Liver (tissue), 9 donors: ENCODE data around the gene FAM156A. TPM values are rescaled to one million over a fixed set of nuclear protein-coding genes. Genes with fewer than 3 reads are reported as not detected.
"Not testable (repeated sequence)": the region's sequence is repeated elsewhere in the genome, so short reads cannot be mapped to it uniquely, and the experiment has no call there.

Source experiments
- DNase-seq: peaks from one replicate; pipeline ENCODE4 v3.0.0-alpha.2; 2017; ENCODE audit warnings: low spot score
- H3K27ac ChIP-seq, 2 donors: one replicate each; pipeline ENCODE4 v1.7.0; 2013; ENCODE audit warnings: inconsistent platforms in 2 of 2, low read length in 2 of 2, control low read depth in 1 of 2, low read depth in 1 of 2, mild to moderate bottlenecking in 1 of 2
- H3K27me3 ChIP-seq, 4 donors: one replicate each; pipeline versions ENCODE4 v1.6.1 to v1.7.0; 2013; ENCODE audit warnings: low read length in 3 of 4, inconsistent platforms in 1 of 4, mild to moderate bottlenecking in 1 of 4, moderate library complexity in 1 of 4; ENCODE audit not compliant: control insufficient read depth in 4 of 4, insufficient read depth in 4 of 4
- H3K36me3 ChIP-seq, 4 donors: one replicate each; pipeline versions ENCODE4 v1.6.1 to v1.7.0; 2013; ENCODE audit warnings: low read length in 3 of 4, mild to moderate bottlenecking in 3 of 4, low read depth in 1 of 4, moderate library complexity in 1 of 4; ENCODE audit not compliant: control insufficient read depth in 4 of 4, insufficient read depth in 3 of 4
- H3K4me1 ChIP-seq, 4 donors: one replicate each; pipeline versions ENCODE4 v1.6.1 to v1.7.0; 2013; ENCODE audit warnings: low read length in 3 of 4, mild to moderate bottlenecking in 3 of 4, moderate library complexity in 1 of 4; ENCODE audit not compliant: control insufficient read depth in 4 of 4, insufficient read depth in 4 of 4
- H3K4me3 ChIP-seq, 3 donors: one replicate each; pipeline versions ENCODE4 v1.6.1 to v1.7.0; 2013; ENCODE audit warnings: low read length in 3 of 3, control low read depth in 1 of 3, low read depth in 1 of 3, mild to moderate bottlenecking in 1 of 3
- H3K9ac ChIP-seq, 2 donors: one replicate each; pipeline ENCODE4 v1.7.0; 2013; ENCODE audit warnings: low read length in 2 of 2, mild to moderate bottlenecking in 2 of 2, moderate library complexity in 2 of 2, control low read depth in 1 of 2, low read depth in 1 of 2
- H3K9me3 ChIP-seq, 4 donors: one replicate each; pipeline versions ENCODE4 v1.6.1 to v1.7.0; 2013; ENCODE audit warnings: low read length in 3 of 4; ENCODE audit not compliant: control insufficient read depth in 4 of 4
- ATF3 ChIP-seq: IDR thresholded peaks from 2 replicates; pipeline ENCODE4 v1.6.1; 2016; ENCODE audit warnings: antibody characterized with exemption
- HNF4A ChIP-seq, 2 donors: conservative IDR thresholded peaks; 2 replicates each; pipeline ENCODE4 v1.6.1; 2016; ENCODE audit warnings: antibody characterized with exemption in 2 of 2, mild to moderate bottlenecking in 2 of 2
- JUND ChIP-seq, 2 donors: IDR thresholded peaks; 2 replicates each; pipeline ENCODE4 v1.6.1; 2016; ENCODE audit warnings: antibody characterized with exemption in 2 of 2
- WGBS: extraction: QIAGEN DNeasy Blood & Tissue Kit; methylation state at CpG from one replicate; pipeline ENCODE4 v1.1.7; 2013; 5-methylcytosine and 5-hydroxymethylcytosine counted together
- polyA plus RNA-seq, 2 donors: library from polyadenylated mRNA; stranded (reverse) in 1 of 2; unstranded in 1 of 2; fragments of 200-250 nt in 1 of 2; fragments of >200 nt in 1 of 2; fragmentation: Nextera tagmentation in 1 of 2; extraction: Ambion mirVana in 1 of 2; gene quantifications; one replicate each; pipeline versions ENCODE4 v1.2.1 to v1.2.3, GENCODE V29; 2013 to 2015
- total RNA-seq, 2 donors: library from RNA; depleted of rRNA; stranded (reverse); fragments of >200 nt; gene quantifications; one replicate each; pipeline ENCODE4 v1.2.3, GENCODE V29; 2014
- donor health status: healthy.
- donor health status: healthy.
- donor health status: healthy.
- donor health status: healthy.
- donor health status: healthy.

The FAM156A gene
- total and polyA plus RNA-seq, 4 donors = 2.7 to 12.6 (median 5.9) TPM

- TF ChIP-seq ATF3 = no peak
- no peak for TF ChIP-seq JUND (IDR thresholded peaks at IDR 0.05)
- TF ChIP-seq HNF4A (conservative IDR thresholded peaks at IDR 0.05) = no peak
- Histone ChIP-seq H3K36me3 (no peaks in the 10 kb centered on the region), H3K4me1 (peaks cover 0 to 8% (median 4%) of the 10 kb centered on the region in 4 donors), H3K4me3 (no peak overlapping the region), H3K27ac (no peak overlapping the region), H3K27me3 (no peaks in the 10 kb centered on the region), H3K9ac (no peak overlapping the region), H3K9me3 (no peaks in the 10 kb centered on the region)
- DNase-seq = no peak
- WGBS = 72% methylated on average over 4 of the region's 4 CpGs
These were observed 34.5 kb downstream of the FAM156A start for GRCh38 chrX:52923781-52924241.

- not testable (repeated sequence) for H3K4me3 ChIP-seq, DNase-seq, H3K9ac ChIP-seq, H3K4me1 ChIP-seq, H3K27ac ChIP-seq, H3K9me3 ChIP-seq, H3K36me3 ChIP-seq, H3K27me3 ChIP-seq
- no CpG with 5 or more reads among the region's 3 CpGs for WGBS
These were observed 43.6 kb downstream of the FAM156A start for GRCh38 chrX:52914704-52915103.

GRCh38 chrX:52913681-52914080, 44.6 kb downstream of the FAM156A start:
- H3K4me3 ChIP-seq, H3K27ac ChIP-seq, H3K27me3 ChIP-seq, H3K36me3 ChIP-seq, H3K9ac ChIP-seq, DNase-seq, H3K4me1 ChIP-seq, H3K9me3 ChIP-seq: not testable (repeated sequence)
- no CpG with 5 or more reads among the region's 9 CpGs for WGBS

DNA sequence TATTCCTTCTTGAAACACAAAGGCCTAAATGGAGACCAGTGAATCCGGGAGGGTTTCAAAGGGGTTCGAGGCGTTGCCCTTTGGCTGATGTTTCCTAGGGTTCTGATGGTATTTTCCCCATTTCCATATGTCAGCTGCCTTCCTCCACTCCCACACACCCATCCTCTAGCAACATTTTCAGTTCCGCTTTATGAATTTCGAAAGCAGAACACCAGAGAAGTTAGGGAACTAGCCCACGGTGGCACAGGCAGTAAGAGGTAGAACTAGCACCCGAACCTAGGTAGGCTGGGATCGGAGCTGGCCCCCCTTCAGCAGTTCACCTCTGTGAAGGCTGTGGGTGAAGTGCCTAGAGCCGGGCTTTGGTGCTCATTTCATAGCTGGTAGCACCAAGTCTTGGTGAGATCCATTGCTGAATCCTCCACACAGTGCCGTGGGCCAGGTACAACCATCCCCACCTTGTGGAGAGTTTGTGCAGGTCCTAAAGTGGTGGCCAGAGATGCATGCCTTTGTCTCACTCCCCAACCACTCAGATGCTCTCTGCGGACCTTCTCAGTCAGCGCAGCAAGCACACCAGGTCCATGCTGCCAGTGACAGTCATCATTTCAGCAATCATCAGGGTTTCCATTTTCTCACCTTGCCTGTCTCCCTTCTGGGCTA, 48.9 kb downstream of the FAM156A start:
- not testable (repeated sequence) for H3K27ac ChIP-seq, H3K4me1 ChIP-seq, H3K9ac ChIP-seq, DNase-seq, H3K36me3 ChIP-seq, H3K9me3 ChIP-seq, H3K4me3 ChIP-seq, H3K27me3 ChIP-seq
- WGBS = no CpG with 5 or more reads among the region's 12 CpGs

- H3K9ac ChIP-seq, DNase-seq, H3K36me3 ChIP-seq, H3K27me3 ChIP-seq, H3K9me3 ChIP-seq, H3K27ac ChIP-seq, H3K4me3 ChIP-seq, H3K4me1 ChIP-seq: not testable (repeated sequence)
- WGBS = no CpG with 5 or more reads among the region's 17 CpGs
These were observed 50.4 kb downstream of the FAM156A start for GRCh38 chrX:52907900-52908299.

GRCh38 chrX:52907137-52907536, 51.2 kb downstream of the FAM156A start:
- H3K27me3 ChIP-seq, H3K27ac ChIP-seq, H3K4me1 ChIP-seq, H3K9ac ChIP-seq, H3K36me3 ChIP-seq, H3K4me3 ChIP-seq, H3K9me3 ChIP-seq, DNase-seq: not testable (repeated sequence)
- WGBS = no CpG with 5 or more reads among the region's 17 CpGs

DNA sequence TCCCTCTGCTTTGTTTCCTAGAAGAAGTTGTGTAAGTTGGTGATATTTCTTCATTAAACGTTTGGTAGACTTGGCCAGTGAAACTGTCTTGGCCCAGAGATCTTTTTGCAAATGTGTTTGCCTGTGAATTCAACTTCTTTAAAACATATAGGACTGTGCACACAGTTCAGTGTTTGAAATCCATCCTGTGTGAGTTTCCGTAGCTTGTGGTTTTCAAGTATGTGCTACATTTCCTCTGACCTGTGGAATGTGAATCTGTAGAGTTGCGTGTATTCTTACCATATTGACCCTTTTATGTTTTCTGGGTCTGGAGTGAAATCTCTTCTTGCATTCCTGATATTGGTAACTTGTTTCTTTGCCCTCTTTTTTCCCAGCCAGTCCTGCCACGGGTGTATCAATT, 52.2 kb downstream of the FAM156A start:
- not testable (repeated sequence) for H3K27ac ChIP-seq, H3K36me3 ChIP-seq, H3K9me3 ChIP-seq, H3K9ac ChIP-seq, H3K4me3 ChIP-seq, H3K4me1 ChIP-seq, H3K27me3 ChIP-seq, DNase-seq
- WGBS = no CpG with 5 or more reads among the region's 4 CpGs

DNA sequence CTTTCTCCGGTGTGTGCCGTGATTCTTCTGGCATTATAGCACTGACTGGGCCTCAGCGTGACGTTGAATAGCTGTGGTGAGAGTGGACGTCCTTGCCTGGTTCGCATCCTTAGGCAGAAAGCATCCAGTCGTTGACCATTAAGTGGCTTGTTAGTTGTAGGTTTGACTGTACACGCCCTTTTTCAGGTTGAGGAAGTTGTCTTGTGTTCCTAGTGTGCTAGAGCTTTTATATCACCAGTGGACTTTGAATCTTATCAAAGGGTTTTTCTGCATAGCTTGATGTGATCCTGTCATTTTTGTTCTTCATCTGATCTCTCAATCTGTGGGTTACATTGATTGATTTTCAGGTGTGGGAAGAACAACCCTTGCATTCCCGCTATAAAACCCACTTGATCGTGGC, 52.8 kb downstream of the FAM156A start:
- H3K27me3 ChIP-seq, H3K36me3 ChIP-seq, H3K4me3 ChIP-seq, H3K9me3 ChIP-seq, H3K9ac ChIP-seq, H3K4me1 ChIP-seq, DNase-seq, H3K27ac ChIP-seq: not testable (repeated sequence)
- WGBS = no CpG with 5 or more reads among the region's 10 CpGs
